IMR-90 (cell line): ENCODE results near the gene TTC28. TPM values are rescaled to one million over a fixed set of nuclear protein-coding genes. Genes with fewer than 3 reads are reported as not detected.

ENCODE experiments used
- ATAC-seq: fragments of 200-7000 bp; cut with Tn5 transposase; 2 replicates; pipeline ENCODE4 v1.9.1; 2020; ENCODE audit warnings: low read depth, mild to moderate bottlenecking, moderate library complexity
- BruUV-seq: library from RNA; stranded (reverse); fragments of 400-500 nt; replicated peaks from 2 replicates; lab custom pipeline; 2021; lab: Mats Ljungman, UMichigan
- CTCF ChIA-PET: fragments of 300-600 bp; formaldehyde crosslinking; extraction: SDS; loops from one replicate; lab custom pipeline; 2021; ENCODE audit warnings: antibody characterized with exemption; lab: Yijun Ruan, JAX
- POLR2A ChIA-PET: fragments of 300-600 bp; sonication (Branson Sonifier 250); formaldehyde crosslinking; loops from one replicate; lab custom pipeline; 2022; ENCODE audit warnings: antibody characterized with exemption; ENCODE audit not compliant: unreplicated experiment; lab: Charles Lee
- DNase-seq: peaks from one replicate; pipeline ENCODE4 v3.0.0; 2013
- H2AFZ ChIP-seq: replicated peaks from 2 replicates; pipeline ENCODE3; 2013; ENCODE audit warnings: low read length, mild to moderate bottlenecking; ENCODE audit not compliant: poor library complexity
- H2AK5ac ChIP-seq: 2 replicates; pipeline ENCODE4 v1.6.1; 2013; ENCODE audit warnings: low read depth, low read length, inconsistent platforms
- H2AK9ac ChIP-seq: replicated peaks from 2 replicates; pipeline ENCODE3; 2013; ENCODE audit warnings: mild to moderate bottlenecking, low read depth, low read length, moderate library complexity; ENCODE audit not compliant: poor library complexity
- H2BK120ac ChIP-seq: 2 replicates; pipeline ENCODE4 v1.6.1; 2013; ENCODE audit warnings: low read depth, low read length, inconsistent platforms
- H2BK15ac ChIP-seq: 3 replicates; pipeline ENCODE4 v1.6.1; 2013; ENCODE audit warnings: low read depth, low read length, inconsistent platforms
- H2BK20ac ChIP-seq: 2 replicates; pipeline ENCODE4 v1.6.1; 2013; ENCODE audit warnings: low read depth, mild to moderate bottlenecking, inconsistent platforms, low read length, moderate library complexity
- H2BK5ac ChIP-seq: 2 replicates; pipeline ENCODE4 v1.6.1; 2013; ENCODE audit warnings: mild to moderate bottlenecking, low read depth, low read length, inconsistent platforms; ENCODE audit not compliant: poor library complexity, severe bottlenecking
- H3K14ac ChIP-seq: replicated peaks from 2 replicates; pipeline ENCODE4 v1.6.1; 2013; ENCODE audit warnings: low read depth, low read length, inconsistent platforms
- H3K18ac ChIP-seq: 2 replicates; pipeline ENCODE4 v1.6.1; 2013; ENCODE audit warnings: low read depth, low read length, control low read depth
- H3K23ac ChIP-seq: 2 replicates; pipeline ENCODE4 v1.6.1; 2013; ENCODE audit warnings: low read depth, low read length, inconsistent platforms
- H3K27ac ChIP-seq: 2 replicates; pipeline ENCODE4 v1.5.1; 2013; ENCODE audit warnings: mild to moderate bottlenecking, control low read depth, low read length; ENCODE audit not compliant: insufficient read depth
- H3K27me3 ChIP-seq: 2 replicates; pipeline ENCODE4 v1.6.1; 2013; ENCODE audit warnings: low read length; ENCODE audit not compliant: control insufficient read depth, insufficient read depth
- H3K36me3 ChIP-seq: 2 replicates; pipeline ENCODE4 v1.6.1; 2013; ENCODE audit warnings: low read length, mixed read lengths; ENCODE audit not compliant: control insufficient read depth, insufficient read depth
- H3K4ac ChIP-seq: 2 replicates; pipeline ENCODE4 v1.6.1; 2013; ENCODE audit warnings: low read depth, low read length, inconsistent platforms
- H3K4me1 ChIP-seq: 2 replicates; pipeline ENCODE4 v1.6.1; 2013; ENCODE audit warnings: low read length, mixed read lengths; ENCODE audit not compliant: control insufficient read depth, insufficient read depth
- H3K4me2 ChIP-seq: 2 replicates; pipeline ENCODE4 v1.6.1; 2013; ENCODE audit warnings: low read depth, mild to moderate bottlenecking, control low read depth, low read length, moderate library complexity
- H3K4me3 ChIP-seq: 2 replicates; pipeline ENCODE4 v1.5.1; 2013; ENCODE audit warnings: low read depth, mild to moderate bottlenecking, control low read depth, low read length, moderate library complexity; ENCODE audit not compliant: insufficient read depth
- H3K56ac ChIP-seq: 2 replicates; pipeline ENCODE4 v1.6.1; 2013; ENCODE audit warnings: low read length, inconsistent platforms; ENCODE audit not compliant: insufficient read depth; ENCODE audit errors: extremely low read depth
- H3K79me1 ChIP-seq, 2 experiments: 2 replicates each; pipeline ENCODE4 v1.6.1; 2013; ENCODE audit warnings: low read length in 2 of 2, inconsistent platforms in 1 of 2, low read depth in 1 of 2
- H3K9ac ChIP-seq: 2 replicates; pipeline ENCODE4 v1.6.1; 2013; ENCODE audit warnings: low read depth, low read length, control low read depth
- H3K9me1 ChIP-seq: 2 replicates; pipeline ENCODE4 v1.6.1; 2013; ENCODE audit warnings: low read length, inconsistent platforms; ENCODE audit not compliant: insufficient read depth
- H3K9me3 ChIP-seq: 2 replicates; pipeline ENCODE4 v1.6.1; 2013; ENCODE audit warnings: low read length; ENCODE audit not compliant: control insufficient read depth, insufficient read depth
- H4K20me1 ChIP-seq: 2 replicates; pipeline ENCODE4 v1.6.1; 2013; ENCODE audit warnings: low read length, inconsistent platforms; ENCODE audit not compliant: insufficient read depth
- H4K5ac ChIP-seq: 2 replicates; pipeline ENCODE4 v1.6.1; 2013; ENCODE audit warnings: mild to moderate bottlenecking, low read depth, low read length, control low read depth
- H4K8ac ChIP-seq, 2 experiments: 2 replicates each; pipeline ENCODE4 v1.6.1; 2013; ENCODE audit warnings: low read depth in 2 of 2, low read length in 2 of 2, control low read depth in 1 of 2, inconsistent platforms in 1 of 2
- H4K91ac ChIP-seq: 2 replicates; pipeline ENCODE4 v1.6.1; 2013; ENCODE audit warnings: low read depth, low read length, inconsistent platforms; ENCODE audit not compliant: insufficient read depth
- RFX5 ChIP-seq: IDR thresholded peaks from 2 replicates; pipeline ENCODE4 v1.8.0; 2012; ENCODE audit warnings: low read depth, mild to moderate bottlenecking, low read length, moderate library complexity
- SMC3 ChIP-seq: fragments of 150-350 bp; IDR thresholded peaks from 2 replicates; pipeline ENCODE4 v1.6.1; 2016; ENCODE audit warnings: low read depth, mild to moderate bottlenecking, antibody characterized with exemption, low read length, moderate library complexity
- WGBS, 2 experiments: methylation state at CpG; one replicate each; pipeline versions ENCODE4 v1.1.5 to v1.1.7; 2013; ENCODE audit warnings: missing lambda C conversion rate in 2 of 2; ENCODE audit not compliant: insufficient read length in 1 of 2; ENCODE audit errors: extremely low coverage in 2 of 2; 5-methylcytosine and 5-hydroxymethylcytosine counted together
- dilution Hi-C: fragments of 300-500 bp; cut with HindIII; formaldehyde crosslinking; loops from one replicate; pipeline ENCODE4 v1.14.3; 2018; ENCODE audit warnings: low sequenced_read_pairs; ENCODE audit not compliant: unreplicated experiment
- in situ Hi-C: fragments of 300-500 bp; cut with MboI; formaldehyde crosslinking; loops from 3 replicates; pipeline ENCODE4 v1.14.3; 2019; ENCODE audit warnings: low sequenced_read_pairs, inconsistent platforms, mixed read lengths
- intact Hi-C: fragments of 100-400 bp; cut with micrococcal nuclease; formaldehyde crosslinking; loops from 2 replicates; pipeline ENCODE4 v1.10.0; 2022
- polyA plus RNA-seq, 3 experiments: library from polyadenylated mRNA; depleted of rRNA; stranded (reverse); fragments of >200 nt; gene quantifications; 2 replicates each; pipeline ENCODE4 v1.2.3, GENCODE V29; 2012; ENCODE audit warnings: low replicate concordance in 1 of 3
- total RNA-seq: library from RNA; depleted of rRNA; stranded (reverse); fragments of >200 nt; gene quantifications from 2 replicates; pipeline ENCODE4 v1.2.3, GENCODE V29; 2012

The TTC28 gene
- total and polyA plus RNA-seq, 2 of the 4 experiments (the other 2 are of a cell fraction): 5.6 to 13.3 TPM

GRCh38 chr22:28025866-28026575 lies 653.6 kb downstream of the TTC28 start:
- DNase-seq (no peak), ATAC-seq (no peak)
- no peaks in the 10 kb centered on the region for H3K9me3 ChIP-seq
- no peak overlapping the region for H2BK20ac ChIP-seq
- H3K79me1 ChIP-seq: no peaks in the 10 kb centered on the region
- no peak overlapping the region for H2BK15ac ChIP-seq
- BruUV-seq: no TSS peak
- peaks cover 11% of the 10 kb centered on the region for H3K9me1 ChIP-seq
- ChIA-PET CTCF (no interaction called here), POLR2A (no interaction called here)
- no peak overlapping the region for H2BK5ac ChIP-seq
- H2AFZ ChIP-seq: no peak overlapping the region
- TF ChIP-seq SMC3: no peak
- TF ChIP-seq RFX5: no peak
- H3K23ac ChIP-seq: no peak overlapping the region
- dilution Hi-C loops: no loop called here
- intact Hi-C loops: no loop called here
- in situ Hi-C loops: loop anchor here (10.0 kb wide), 2 partner anchors 569 to 799 kb away; no protein-coding TSS in a partner anchor
- no peak overlapping the region for H4K91ac ChIP-seq
- no peak overlapping the region for H3K4me2 ChIP-seq
- H3K14ac ChIP-seq: no peak overlapping the region
- H4K8ac ChIP-seq: no peak overlapping the region
- H3K18ac ChIP-seq: no peak overlapping the region
- no peak overlapping the region for H4K5ac ChIP-seq
- no peak overlapping the region for H3K4me3 ChIP-seq
- H3K27me3 ChIP-seq: no peaks in the 10 kb centered on the region
- WGBS, 2 experiments: 100% methylated on average over 1 of the region's 12 CpGs; no CpG with 5 or more reads in 1 of the 2 experiments
- no peak overlapping the region for H2AK9ac ChIP-seq
- no peak overlapping the region for H2AK5ac ChIP-seq
- H2BK120ac ChIP-seq: no peak overlapping the region
- H3K27ac ChIP-seq: no peak overlapping the region
- H4K20me1 ChIP-seq: no peaks in the 10 kb centered on the region; the same call in 1 of the 2 replicates
- no peak overlapping the region for H3K4ac ChIP-seq
- peaks cover 27% of the 10 kb centered on the region for H3K36me3 ChIP-seq
- H3K4me1 ChIP-seq: peaks cover 13% of the 10 kb centered on the region
- H3K56ac ChIP-seq: no peak overlapping the region
- H3K9ac ChIP-seq: no peak overlapping the region
